HepG2 (cell line): ENCODE results near the gene NCOA6. TPM values are rescaled to one million over a fixed set of nuclear protein-coding genes. Genes with fewer than 3 reads are reported as not detected.

Experiments used
- FOXA3 ChIP-seq: IDR thresholded peaks from 2 replicates; pipeline ENCODE4 v1.6.1; 2016; ENCODE audit warnings: missing genetic modification reagents, missing compliant biosample characterization
- GTF2F1 ChIP-seq: fragments of 150-350 bp; IDR thresholded peaks from 2 replicates; pipeline ENCODE4 v1.6.1; 2014; ENCODE audit warnings: low read length
- MAZ ChIP-seq, 2 experiments: sonication (generic) in 1 of 2; formaldehyde crosslinking in 1 of 2; IDR thresholded peaks; 2 replicates each; pipeline versions ENCODE4 v1.5.0 to v1.6.1; 2012 to 2020; ENCODE audit warnings: low read depth in 2 of 2, mild to moderate bottlenecking in 2 of 2, borderline replicate concordance in 1 of 2, improper control_type of control experiment in 1 of 2, low read length in 1 of 2, missing genetic modification reagents in 1 of 2, moderate library complexity in 1 of 2
- MYC ChIP-seq: sonication (generic); formaldehyde crosslinking; IDR thresholded peaks from 2 replicates; pipeline ENCODE4 v1.9.0; 2021; ENCODE audit warnings: missing genetic modification reagents, borderline replicate concordance
- NFE2 ChIP-seq: sonication (generic); formaldehyde crosslinking; IDR thresholded peaks from 2 replicates; pipeline ENCODE4 v1.4.0; 2020; ENCODE audit warnings: missing genetic modification reagents
- PHF21A ChIP-seq: sonication (generic); formaldehyde crosslinking; IDR thresholded peaks from 2 replicates; pipeline ENCODE4 v1.5.0; 2020; ENCODE audit warnings: mild to moderate bottlenecking, missing genetic modification reagents
- ZEB1 ChIP-seq: IDR thresholded peaks from 2 replicates; pipeline ENCODE4 v1.6.1; 2012; ENCODE audit warnings: mild to moderate bottlenecking, low read depth, inconsistent platforms; ENCODE audit not compliant: insufficient replicate concordance
- ZFP36L1 ChIP-seq: sonication (generic); formaldehyde crosslinking; IDR thresholded peaks from 2 replicates; pipeline ENCODE4 v1.8.0; 2022; ENCODE audit warnings: mild to moderate bottlenecking, missing genetic modification reagents, moderate library complexity
- ZFP62 ChIP-seq: sonication (generic); formaldehyde crosslinking; IDR thresholded peaks from 2 replicates; pipeline ENCODE4 v1.4.0; 2020; ENCODE audit warnings: missing genetic modification reagents
- ZNF598 ChIP-seq: sonication (generic); formaldehyde crosslinking; IDR thresholded peaks from 2 replicates; pipeline ENCODE4 v1.5.1; 2020; ENCODE audit warnings: mild to moderate bottlenecking, missing genetic modification reagents, borderline replicate concordance
- polyA plus RNA-seq, 8 experiments: library from polyadenylated mRNA; depleted of rRNA in 3 of 8; stranded (reverse) in 7 of 8; unstranded in 1 of 8; fragments of >200 nt; fragmentation: Illumina TruSeq in 4 of 8; extraction: Trizol in 4 of 8; gene quantifications; 2 replicates each; pipeline versions ENCODE4 v1.2.1 to v1.2.3, GENCODE V29; 2011 to 2016; ENCODE audit warnings: low read depth in 4 of 8, missing spikeins in 1 of 8, mixed read lengths in 1 of 8; ENCODE audit not compliant: insufficient read depth in 1 of 8
- total RNA-seq, 5 experiments: library from RNA; depleted of rRNA; stranded (reverse); fragments of >200 nt; fragmentation: Illumina TruSeq; extraction: Trizol; gene quantifications; 2 replicates each; pipeline ENCODE4 v1.2.3, GENCODE V29; 2016; ENCODE audit warnings: low read depth in 1 of 5
- TF ChIP-seq, protein P1 (sequence below): sonication (generic); formaldehyde crosslinking; IDR thresholded peaks from 2 replicates; pipeline ENCODE4 v1.5.1; 2020; ENCODE audit warnings: missing genetic modification reagents, mild to moderate bottlenecking, borderline replicate concordance
- TF ChIP-seq, protein P2 (sequence below): sonication (generic); formaldehyde crosslinking; conservative IDR thresholded peaks from 2 replicates; pipeline ENCODE4 v1.4.0; 2020; ENCODE audit warnings: missing genetic modification reagents
- TF ChIP-seq, protein P3 (sequence below): sonication (generic); formaldehyde crosslinking; IDR thresholded peaks from 2 replicates; pipeline ENCODE4 v1.5.0; 2020; ENCODE audit warnings: mild to moderate bottlenecking, missing genetic modification reagents, moderate library complexity
- TF ChIP-seq, protein P4 (sequence below): sonication (generic); formaldehyde crosslinking; IDR thresholded peaks from 2 replicates; pipeline ENCODE4 v1.5.0; 2020; ENCODE audit warnings: mild to moderate bottlenecking, missing genetic modification reagents, borderline replicate concordance

The NCOA6 gene
- total and polyA plus RNA-seq, 2 of the 13 experiments (the other 11 are each of a cell fraction or from before 2014, with no cell fraction given) = 11.2 to 29.3 TPM

DNA sequence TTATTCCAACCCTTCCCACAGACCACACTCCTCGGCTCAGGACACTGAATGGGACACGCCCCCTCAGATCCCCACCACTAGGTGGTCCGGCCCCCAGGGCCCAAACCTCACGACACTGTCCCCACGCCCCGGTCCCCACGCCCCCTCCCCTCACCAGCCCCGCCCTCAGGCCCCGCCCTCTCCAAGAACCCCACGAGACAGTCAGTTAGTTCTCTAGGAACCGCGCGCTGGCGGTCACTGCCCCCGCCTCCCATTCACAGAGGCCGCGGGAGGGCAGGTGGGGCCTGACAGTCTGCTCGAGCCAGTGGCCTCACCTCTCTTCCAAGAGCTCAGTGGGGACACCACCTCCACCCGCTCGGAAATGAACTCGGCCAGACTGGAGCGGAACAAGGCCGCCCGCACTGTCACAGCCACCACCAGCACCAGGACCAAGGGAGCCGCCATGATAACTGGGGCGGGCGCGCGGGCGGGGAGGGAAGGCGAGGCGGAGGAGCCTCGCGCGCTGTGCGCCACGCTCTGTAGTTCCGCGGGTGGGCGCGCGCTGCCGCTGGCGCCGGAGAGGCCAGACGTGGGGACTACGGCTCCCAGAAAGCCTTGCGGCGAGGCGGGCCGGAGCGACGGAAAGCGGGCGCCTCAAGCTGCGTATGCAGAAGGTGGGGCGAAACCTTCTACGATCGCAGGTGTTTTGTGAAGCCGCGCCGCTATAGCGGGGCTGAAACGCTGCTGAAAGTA is 148.6 kb downstream of the NCOA6 start, which contains the start of gene PIGU (continued):
- TF ChIP-seq, protein P1, sequence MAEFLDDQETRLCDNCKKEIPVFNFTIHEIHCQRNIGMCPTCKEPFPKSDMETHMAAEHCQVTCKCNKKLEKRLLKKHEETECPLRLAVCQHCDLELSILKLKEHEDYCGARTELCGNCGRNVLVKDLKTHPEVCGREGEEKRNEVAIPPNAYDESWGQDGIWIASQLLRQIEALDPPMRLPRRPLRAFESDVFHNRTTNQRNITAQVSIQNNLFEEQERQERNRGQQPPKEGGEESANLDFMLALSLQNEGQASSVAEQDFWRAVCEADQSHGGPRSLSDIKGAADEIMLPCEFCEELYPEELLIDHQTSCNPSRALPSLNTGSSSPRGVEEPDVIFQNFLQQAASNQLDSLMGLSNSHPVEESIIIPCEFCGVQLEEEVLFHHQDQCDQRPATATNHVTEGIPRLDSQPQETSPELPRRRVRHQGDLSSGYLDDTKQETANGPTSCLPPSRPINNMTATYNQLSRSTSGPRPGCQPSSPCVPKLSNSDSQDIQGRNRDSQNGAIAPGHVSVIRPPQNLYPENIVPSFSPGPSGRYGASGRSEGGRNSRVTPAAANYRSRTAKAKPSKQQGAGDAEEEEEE (CRISPR knock-in tag) = no peak
- TF ChIP-seq ZFP36L1 (CRISPR knock-in tag) (peak; percentile 91; the same call in 1 of the 2 replicates), ZNF598 (CRISPR knock-in tag) (no peak; the same call in 1 of the 2 replicates), FOXA3 (CRISPR knock-in tag) (peak; percentile 73), MAZ (IDR thresholded peaks at IDR 0.05; ENCODE audit: borderline replicate concordance, low read depth, low read length) (peak; percentile 99), MAZ (CRISPR knock-in tag; IDR thresholded peaks at IDR 0.05; ENCODE audit: low read depth) (peak; percentile 99), MYC (CRISPR knock-in tag) (peak; percentile 99), NFE2 (no peak), ZEB1 (peak; percentile 86), PHF21A (CRISPR knock-in tag) (peak; percentile 59; the same call in 1 of the 2 replicates), GTF2F1 (no peak), ZFP62 (CRISPR knock-in tag) (0 out of 2 replicates have a peak, but pooled peaks have one; percentile 62)
- TF ChIP-seq, protein P2, sequence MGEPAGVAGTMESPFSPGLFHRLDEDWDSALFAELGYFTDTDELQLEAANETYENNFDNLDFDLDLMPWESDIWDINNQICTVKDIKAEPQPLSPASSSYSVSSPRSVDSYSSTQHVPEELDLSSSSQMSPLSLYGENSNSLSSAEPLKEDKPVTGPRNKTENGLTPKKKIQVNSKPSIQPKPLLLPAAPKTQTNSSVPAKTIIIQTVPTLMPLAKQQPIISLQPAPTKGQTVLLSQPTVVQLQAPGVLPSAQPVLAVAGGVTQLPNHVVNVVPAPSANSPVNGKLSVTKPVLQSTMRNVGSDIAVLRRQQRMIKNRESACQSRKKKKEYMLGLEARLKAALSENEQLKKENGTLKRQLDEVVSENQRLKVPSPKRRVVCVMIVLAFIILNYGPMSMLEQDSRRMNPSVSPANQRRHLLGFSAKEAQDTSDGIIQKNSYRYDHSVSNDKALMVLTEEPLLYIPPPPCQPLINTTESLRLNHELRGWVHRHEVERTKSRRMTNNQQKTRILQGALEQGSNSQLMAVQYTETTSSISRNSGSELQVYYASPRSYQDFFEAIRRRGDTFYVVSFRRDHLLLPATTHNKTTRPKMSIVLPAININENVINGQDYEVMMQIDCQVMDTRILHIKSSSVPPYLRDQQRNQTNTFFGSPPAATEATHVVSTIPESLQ = no peak
- TF ChIP-seq, protein P3, sequence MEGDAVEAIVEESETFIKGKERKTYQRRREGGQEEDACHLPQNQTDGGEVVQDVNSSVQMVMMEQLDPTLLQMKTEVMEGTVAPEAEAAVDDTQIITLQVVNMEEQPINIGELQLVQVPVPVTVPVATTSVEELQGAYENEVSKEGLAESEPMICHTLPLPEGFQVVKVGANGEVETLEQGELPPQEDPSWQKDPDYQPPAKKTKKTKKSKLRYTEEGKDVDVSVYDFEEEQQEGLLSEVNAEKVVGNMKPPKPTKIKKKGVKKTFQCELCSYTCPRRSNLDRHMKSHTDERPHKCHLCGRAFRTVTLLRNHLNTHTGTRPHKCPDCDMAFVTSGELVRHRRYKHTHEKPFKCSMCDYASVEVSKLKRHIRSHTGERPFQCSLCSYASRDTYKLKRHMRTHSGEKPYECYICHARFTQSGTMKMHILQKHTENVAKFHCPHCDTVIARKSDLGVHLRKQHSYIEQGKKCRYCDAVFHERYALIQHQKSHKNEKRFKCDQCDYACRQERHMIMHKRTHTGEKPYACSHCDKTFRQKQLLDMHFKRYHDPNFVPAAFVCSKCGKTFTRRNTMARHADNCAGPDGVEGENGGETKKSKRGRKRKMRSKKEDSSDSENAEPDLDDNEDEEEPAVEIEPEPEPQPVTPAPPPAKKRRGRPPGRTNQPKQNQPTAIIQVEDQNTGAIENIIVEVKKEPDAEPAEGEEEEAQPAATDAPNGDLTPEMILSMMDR = peak; percentile 59; the same call in 1 of the 2 replicates
- TF ChIP-seq, protein P4, sequence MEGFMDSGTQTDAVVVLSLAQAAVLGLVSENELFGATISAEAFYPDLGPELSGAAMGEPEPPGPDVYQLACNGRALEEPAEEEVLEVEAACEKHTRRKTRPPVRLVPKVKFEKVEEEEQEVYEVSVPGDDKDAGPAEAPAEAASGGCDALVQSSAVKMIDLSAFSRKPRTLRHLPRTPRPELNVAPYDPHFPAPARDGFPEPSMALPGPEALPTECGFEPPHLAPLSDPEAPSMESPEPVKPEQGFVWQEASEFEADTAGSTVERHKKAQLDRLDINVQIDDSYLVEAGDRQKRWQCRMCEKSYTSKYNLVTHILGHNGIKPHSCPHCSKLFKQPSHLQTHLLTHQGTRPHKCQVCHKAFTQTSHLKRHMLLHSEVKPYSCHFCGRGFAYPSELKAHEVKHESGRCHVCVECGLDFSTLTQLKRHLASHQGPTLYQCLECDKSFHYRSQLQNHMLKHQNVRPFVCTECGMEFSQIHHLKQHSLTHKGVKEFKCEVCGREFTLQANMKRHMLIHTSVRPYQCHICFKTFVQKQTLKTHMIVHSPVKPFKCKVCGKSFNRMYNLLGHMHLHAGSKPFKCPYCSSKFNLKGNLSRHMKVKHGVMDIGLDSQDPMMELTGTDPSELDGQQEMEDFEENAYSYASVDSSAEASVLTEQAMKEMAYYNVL (CRISPR knock-in tag) = peak; percentile 89; the same call in 1 of the 2 replicates
